MM.1S (cell line): Measurements from ENCODE around the gene AKAP13.

Experiments used
- DNase-seq: peaks from one replicate; pipeline ENCODE4 v3.0.0-alpha.2; 2015
- H2AFZ ChIP-seq: fragments of 300-600 bp; sonication (generic); 2 replicates; pipeline ENCODE4 v1.6.0; 2016; ENCODE audit warnings: antibody characterized with exemption, low read length
- H3F3A ChIP-seq: fragments of 300-600 bp; sonication (generic); 2 replicates; pipeline ENCODE4 v1.6.1; 2016; ENCODE audit warnings: mild to moderate bottlenecking, antibody characterized with exemption, low read length, moderate library complexity, mixed read lengths; ENCODE audit not compliant: insufficient read depth
- H3K27ac ChIP-seq: fragments of 300-600 bp; sonication (generic); 2 replicates; pipeline ENCODE4 v1.5.1; 2016; ENCODE audit warnings: mild to moderate bottlenecking, low read length
- H3K27me3 ChIP-seq: fragments of 300-600 bp; sonication (generic); replicated peaks from 2 replicates; pipeline ENCODE4 v1.6.0; 2016; ENCODE audit warnings: low read length; ENCODE audit not compliant: insufficient read depth
- H3K36me3 ChIP-seq: fragments of 300-600 bp; sonication (generic); replicated peaks from 2 replicates; pipeline ENCODE4 v1.6.1; 2016; ENCODE audit warnings: mild to moderate bottlenecking, low read length, mixed read lengths; ENCODE audit not compliant: insufficient read depth
- H3K4me1 ChIP-seq: fragments of 300-600 bp; sonication (generic); 2 replicates; pipeline ENCODE4 v1.6.1; 2016; ENCODE audit warnings: low read length, mixed read lengths
- H3K4me2 ChIP-seq: fragments of 300-600 bp; sonication (generic); 2 replicates; pipeline ENCODE4 v1.6.0; 2016; ENCODE audit warnings: low read depth, low read length
- H3K4me3 ChIP-seq: fragments of 300-600 bp; sonication (generic); 2 replicates; pipeline ENCODE4 v1.5.1; 2016; ENCODE audit warnings: low read length, mixed read lengths
- H3K79me2 ChIP-seq: fragments of 300-600 bp; sonication (generic); 2 replicates; pipeline ENCODE4 v1.6.1; 2016; ENCODE audit warnings: mixed run types, low read length, mixed read lengths
- H3K9ac ChIP-seq: fragments of 300-600 bp; sonication (generic); 2 replicates; pipeline ENCODE4 v1.6.1; 2016; ENCODE audit warnings: low read length, mixed read lengths
- H3K9me2 ChIP-seq: fragments of 300-600 bp; sonication (generic); replicated peaks from 2 replicates; pipeline ENCODE4 v1.6.1; 2016; ENCODE audit warnings: mild to moderate bottlenecking, low read length, mixed read lengths; ENCODE audit not compliant: insufficient read depth
- H3K9me3 ChIP-seq: fragments of 300-600 bp; sonication (generic); replicated peaks from 2 replicates; pipeline ENCODE4 v1.6.1; 2016; ENCODE audit warnings: mild to moderate bottlenecking, low read length, mixed read lengths; ENCODE audit not compliant: insufficient read depth
- H4K20me1 ChIP-seq: fragments of 300-600 bp; sonication (generic); 2 replicates; pipeline ENCODE4 v1.6.1; 2016; ENCODE audit warnings: mild to moderate bottlenecking, low read length, moderate library complexity, mixed read lengths; ENCODE audit not compliant: insufficient read depth
- CTCF ChIP-seq: fragments of 300-600 bp; sonication (generic); IDR thresholded peaks from 2 replicates; pipeline ENCODE4 v1.5.1; 2016; ENCODE audit warnings: antibody characterized with exemption, low read length, mixed read lengths
- EZH2 ChIP-seq: fragments of 300-600 bp; sonication (generic); optimal IDR thresholded peaks from 2 replicates; pipeline ENCODE3; 2017; ENCODE audit warnings: low read depth, mild to moderate bottlenecking, antibody characterized with exemption, low read length, mixed read lengths
- EZH2phosphoT487 ChIP-seq: fragments of 300-600 bp; sonication (generic); IDR thresholded peaks from 2 replicates; pipeline ENCODE4 v1.6.1; 2018; ENCODE audit warnings: antibody characterized with exemption, low read length

Gene AKAP13

GRCh38 chr15:85541744-85542143 is 161.3 kb downstream of the AKAP13 start:
- no peak overlapping the region for H2AFZ ChIP-seq
- H3K9me3 ChIP-seq = no peaks in the 10 kb centered on the region
- TF ChIP-seq CTCF (no peak), EZH2 (no peak), EZH2phosphoT487 (no peak)
- no peak overlapping the region for H3K4me2 ChIP-seq
- no peaks in the 10 kb centered on the region for H3K9me2 ChIP-seq
- no peaks in the 10 kb centered on the region for H3K27me3 ChIP-seq
- no peak overlapping the region for H3K9ac ChIP-seq
- H3K79me2 ChIP-seq = no peaks in the 10 kb centered on the region
- H3K27ac ChIP-seq = no peak overlapping the region
- no peak for DNase-seq
- H3K4me1 ChIP-seq = peaks cover 7% of the 10 kb centered on the region
- no peaks in the 10 kb centered on the region for H3F3A ChIP-seq
- H4K20me1 ChIP-seq = no peaks in the 10 kb centered on the region
- H3K4me3 ChIP-seq = no peak overlapping the region
- H3K36me3 ChIP-seq = no peaks in the 10 kb centered on the region

GRCh38 chr15:85542488-85542887 is 162.1 kb downstream of the AKAP13 start:
- Histone ChIP-seq H4K20me1 (no peaks in the 10 kb centered on the region), H3K4me2 (no peak overlapping the region), H3K9me2 (no peaks in the 10 kb centered on the region), H3K4me1 (peaks cover 12% of the 10 kb centered on the region), H3K9me3 (no peaks in the 10 kb centered on the region), H3K9ac (no peak overlapping the region), H3K36me3 (no peaks in the 10 kb centered on the region), H3K27me3 (no peaks in the 10 kb centered on the region), H3K4me3 (no peak overlapping the region), H3F3A (no peaks in the 10 kb centered on the region), H3K79me2 (no peaks in the 10 kb centered on the region), H3K27ac (no peak overlapping the region), H2AFZ (no peak overlapping the region)
- no peak for TF ChIP-seq EZH2
- TF ChIP-seq CTCF = no peak
- TF ChIP-seq EZH2phosphoT487 = no peak
- no peak for DNase-seq

- H3K9me3 ChIP-seq = no peaks in the 10 kb centered on the region
- no peaks in the 10 kb centered on the region for H3K9me2 ChIP-seq
- no peaks in the 10 kb centered on the region for H3K27me3 ChIP-seq
- H3K79me2 ChIP-seq = no peaks in the 10 kb centered on the region
- H3K4me3 ChIP-seq = no peak overlapping the region
- H3K4me1 ChIP-seq = peaks cover 16% of the 10 kb centered on the region
- TF ChIP-seq EZH2phosphoT487 (no peak), CTCF (no peak), EZH2 (no peak)
- H3K4me2 ChIP-seq = no peak overlapping the region
- H3F3A ChIP-seq = no peaks in the 10 kb centered on the region
- DNase-seq = no peak
- H3K36me3 ChIP-seq = no peaks in the 10 kb centered on the region
- H3K9ac ChIP-seq = no peak overlapping the region
- H2AFZ ChIP-seq = no peak overlapping the region
- H3K27ac ChIP-seq = no peak overlapping the region
- H4K20me1 ChIP-seq = no peaks in the 10 kb centered on the region
Observed at GRCh38 chr15:85542895-85543331, 162.5 kb downstream of the AKAP13 start.
